Endothelial cell of umbilical vein (primary cell): Measurements from ENCODE around the gene LCE3B. TPM values are rescaled to one million over a fixed set of nuclear protein-coding genes. Genes with fewer than 3 reads are reported as not detected.

ENCODE experiments used
- BruUV-seq: library from RNA; stranded (reverse); fragments of 400-500 nt; replicated peaks from 2 replicates; lab custom pipeline; 2021; lab: Mats Ljungman, UMichigan
- CTCF ChIA-PET: fragments of 300-600, 350-600 bp; sonication (Branson Sonifier 250); formaldehyde crosslinking; loops from one replicate; lab custom pipeline; 2021; ENCODE audit warnings: antibody characterized with exemption, inconsistent platforms; lab: Charles Lee
- POLR2A ChIA-PET: fragments of 300-600, 350-600 bp; sonication (Branson Sonifier 250); formaldehyde crosslinking; loops from one replicate; lab custom pipeline; 2021; ENCODE audit warnings: antibody characterized with exemption, inconsistent platforms; lab: Charles Lee
- DNase-seq: peaks from one replicate; pipeline ENCODE4 v3.0.0-alpha.2; 2011; ENCODE audit warnings: low read depth, low spot score
- FAIRE-seq: peaks from 2 replicates; lab custom pipeline; 2011; peaks lifted over from hg19 to GRCh38; lab: Jason Lieb, UNC
- H2AFZ ChIP-seq: 2 replicates; pipeline ENCODE4 v1.6.0; 2012; ENCODE audit warnings: low read depth, low read length, control low read depth, inconsistent platforms
- H3K27ac ChIP-seq: 2 replicates; pipeline ENCODE4 v1.5.1; 2011; ENCODE audit warnings: low read depth, mild to moderate bottlenecking, control low read depth, low read length, moderate library complexity; ENCODE audit not compliant: insufficient read depth
- H3K27me3 ChIP-seq, 2 experiments: 2 replicates each; pipeline versions ENCODE4 v1.6.0 to v1.6.1; 2011; ENCODE audit warnings: low read length in 2 of 2, mixed read lengths in 1 of 2; ENCODE audit not compliant: control insufficient read depth in 2 of 2, insufficient read depth in 2 of 2
- H3K36me3 ChIP-seq, 2 experiments: 2 replicates in 1 of 2; 3 replicates in 1 of 2; pipeline ENCODE4 v1.5.1; 2011; ENCODE audit warnings: low read length in 2 of 2, mild to moderate bottlenecking in 1 of 2, moderate library complexity in 1 of 2; ENCODE audit not compliant: control insufficient read depth in 2 of 2, insufficient read depth in 2 of 2; ENCODE audit errors: extremely low read depth in 1 of 2
- H3K4me1 ChIP-seq: 3 replicates; pipeline ENCODE4 v1.5.1; 2011; ENCODE audit warnings: mild to moderate bottlenecking, low read length; ENCODE audit not compliant: control insufficient read depth, insufficient read depth; ENCODE audit errors: extremely low read depth
- H3K4me2 ChIP-seq: 2 replicates; pipeline ENCODE4 v1.6.1; 2011; ENCODE audit warnings: low read length, control low read depth, mixed read lengths; ENCODE audit not compliant: insufficient read depth
- H3K4me3 ChIP-seq, 3 experiments: fragments of 200-600 bp in 1 of 3; sonication (generic), shearing (Covaris generic) in 1 of 3; replicated peaks in 1 of 3; 2 replicates each; pipeline ENCODE4 v1.5.1; 2011 to 2016; ENCODE audit warnings: control low read depth in 3 of 3, low read length in 3 of 3, mild to moderate bottlenecking in 2 of 3, inconsistent platforms in 1 of 3, low read depth in 1 of 3, moderate library complexity in 1 of 3; ENCODE audit not compliant: insufficient read depth in 1 of 3
- H3K79me2 ChIP-seq: 2 replicates; pipeline ENCODE4 v1.6.0; 2012; ENCODE audit warnings: low read length, inconsistent platforms; ENCODE audit not compliant: control insufficient read depth, insufficient read depth
- H3K9ac ChIP-seq: replicated peaks from 2 replicates; pipeline ENCODE3; 2011; ENCODE audit warnings: low read length, control low read depth; ENCODE audit not compliant: insufficient read depth; ENCODE audit errors: extremely low read depth
- H3K9me1 ChIP-seq: replicated peaks from 3 replicates; pipeline ENCODE4 v1.6.0; 2011; ENCODE audit warnings: mild to moderate bottlenecking, low read length; ENCODE audit not compliant: control insufficient read depth, insufficient read depth; ENCODE audit errors: extremely low read depth
- H3K9me3 ChIP-seq: replicated peaks from 2 replicates; pipeline ENCODE4 v1.5.1; 2012; ENCODE audit warnings: low read length, inconsistent platforms; ENCODE audit not compliant: control insufficient read depth, insufficient read depth
- H4K20me1 ChIP-seq: replicated peaks from 2 replicates; pipeline ENCODE3; 2011; ENCODE audit warnings: mild to moderate bottlenecking, low read length; ENCODE audit not compliant: control insufficient read depth, insufficient read depth; ENCODE audit errors: extremely low read depth
- CTCF ChIP-seq, 2 donors: IDR thresholded peaks; 1 replicate in 1 of 2; 2 replicates in 1 of 2; pipeline ENCODE4 v1.5.1; 2011; ENCODE audit warnings: low read length in 2 of 2, mild to moderate bottlenecking in 2 of 2, moderate library complexity in 2 of 2, control low read depth in 1 of 2, inconsistent platforms in 1 of 2, low read depth in 1 of 2; ENCODE audit not compliant: insufficient read depth in 1 of 2; ENCODE audit errors: extremely low read depth in 1 of 2
- EZH2 ChIP-seq: IDR thresholded peaks from 2 replicates; pipeline ENCODE4 v1.6.1; 2012; ENCODE audit warnings: borderline replicate concordance, low read depth, mild to moderate bottlenecking, moderate library complexity, low read length, inconsistent platforms; ENCODE audit not compliant: severe bottlenecking
- FOS ChIP-seq: IDR thresholded peaks from 2 replicates; pipeline ENCODE4 v1.6.1; 2011; ENCODE audit warnings: mild to moderate bottlenecking, low read length, moderate library complexity, borderline replicate concordance; ENCODE audit not compliant: insufficient read depth
- GATA2 ChIP-seq: IDR thresholded peaks from 2 replicates; pipeline ENCODE4 v1.7.0; 2011; ENCODE audit warnings: low read depth, mild to moderate bottlenecking, moderate library complexity, mixed read lengths, low read length; ENCODE audit not compliant: insufficient read length, insufficient read depth
- JUN ChIP-seq: IDR thresholded peaks from 2 replicates; pipeline ENCODE4 v1.6.1; 2011; ENCODE audit warnings: borderline replicate concordance, low read depth; ENCODE audit not compliant: insufficient read length, insufficient read depth
- MAX ChIP-seq: IDR thresholded peaks from 2 replicates; pipeline ENCODE4 v1.6.1; 2011; ENCODE audit not compliant: insufficient read depth, insufficient read length
- MYC ChIP-seq: IDR thresholded peaks from one replicate; pipeline ENCODE4 v1.6.1; 2011; ENCODE audit warnings: mild to moderate bottlenecking, low read depth, low read length
- POLR2A ChIP-seq: IDR thresholded peaks from 2 replicates; pipeline ENCODE4 v1.6.1; 2012; ENCODE audit warnings: low read depth, mild to moderate bottlenecking, control low read depth, low read length
- POLR2AphosphoS5 ChIP-seq: IDR thresholded peaks from 2 replicates; pipeline ENCODE4 v1.6.1; 2012; ENCODE audit warnings: low read depth, mild to moderate bottlenecking, control low read depth, low read length, moderate library complexity; ENCODE audit not compliant: insufficient read depth
- dilution Hi-C: fragments of 300-500 bp; cut with MboI; formaldehyde crosslinking; loops from one replicate; pipeline ENCODE4 v1.15.0; 2019; ENCODE audit warnings: low sequenced_read_pairs; ENCODE audit not compliant: extremely low pct_ligation_motif_present
- intact Hi-C: fragments of 100-400 bp; cut with micrococcal nuclease; formaldehyde crosslinking; loops from one replicate; pipeline ENCODE4 v1.10.0; 2022
- polyA plus RNA-seq, 4 experiments: library from polyadenylated mRNA; depleted of rRNA in 3 of 4; stranded (reverse) in 3 of 4; unstranded in 1 of 4; fragments of >200 nt; gene quantifications; 2 replicates each; pipeline versions ENCODE4 v1.2.1 to v1.2.3, GENCODE V29; 2011 to 2012; ENCODE audit warnings: missing spikeins in 1 of 4
- total RNA-seq: library from RNA; stranded (reverse); gene quantifications from 2 replicates; pipeline ENCODE4 v1.2.3, GENCODE V29; 2021

The LCE3B gene
- total and polyA plus RNA-seq, 2 donors (not counting 3 experiments of a cell fraction or from before 2014, with no cell fraction given) = not detected

GRCh38 chr1:152582647-152583046 lies 31.0 kb upstream of the LCE3B start:
- Histone ChIP-seq H3K79me2 (no peaks in the 10 kb centered on the region), H3K9me1 (no peaks in the 10 kb centered on the region), H3K4me1 (no peaks in the 10 kb centered on the region), H3K4me2 (no peak overlapping the region), H3K4me3 (no peak overlapping the region), H3K27ac (no peak overlapping the region), H3K9me3 (peaks cover 2% of the 10 kb centered on the region), H3K27me3 (no peaks in the 10 kb centered on the region), H3K36me3 (no peaks in the 10 kb centered on the region), H3K9ac (no peak overlapping the region), H4K20me1 (no peaks in the 10 kb centered on the region), H2AFZ (no peak overlapping the region)
- DNase-seq (no peak), FAIRE-seq (no peak)
- dilution Hi-C loops = no loop called here
- CTCF ChIA-PET = no interaction called here
- no TSS peak for BruUV-seq
- POLR2A ChIA-PET = no interaction called here
- TF ChIP-seq POLR2AphosphoS5 (no peak), POLR2A (no peak), MYC (no peak), JUN (no peak)
- intact Hi-C loops = no loop called here

- dilution Hi-C loops (no loop called here), intact Hi-C loops (no loop called here)
- Histone ChIP-seq H3K27me3 (no peaks in the 10 kb centered on the region), H3K9ac (no peak overlapping the region), H3K27ac (no peak overlapping the region), H3K9me3 (no peaks in the 10 kb centered on the region), H3K4me2 (no peak overlapping the region), H3K4me1 (no peaks in the 10 kb centered on the region), H3K9me1 (no peaks in the 10 kb centered on the region), H2AFZ (no peak overlapping the region), H3K4me3 (no peak overlapping the region), H3K36me3 (no peaks in the 10 kb centered on the region), H3K79me2 (no peaks in the 10 kb centered on the region), H4K20me1 (no peaks in the 10 kb centered on the region)
- ChIA-PET POLR2A (no interaction called here), CTCF (no interaction called here)
- DNase-seq = no peak
- TF ChIP-seq POLR2AphosphoS5 (no peak), JUN (no peak), CTCF (IDR thresholded peaks at IDR 0.05; ENCODE audit: extremely low read depth in 1 of 2, insufficient read depth in 1 of 2, low read depth in 1 of 2, low read length in 2 of 2) (no peak), GATA2 (no peak), MAX (no peak), POLR2A (no peak), FOS (no peak), MYC (no peak), EZH2 (no peak)
- no TSS peak for BruUV-seq
- no peak for FAIRE-seq
Observed at GRCh38 chr1:152585586-152585985, 28.0 kb upstream of the LCE3B start.
